Body of pancreas (tissue), 4 donors: ENCODE results near the gene CEACAM4. TPM values are rescaled to one million over a fixed set of nuclear protein-coding genes. Genes with fewer than 3 reads are reported as not detected.

Experiments
- ATAC-seq: fragments of 150-250 bp; one replicate; pipeline ENCODE4 v1.9.1; 2016
- DNase-seq, 4 donors: peaks; one replicate each; pipeline ENCODE4 v3.0.0-alpha.2; 2019
- H3K27ac ChIP-seq, 4 donors: fragments of 200-600 bp; sonication (generic); 1 replicate in 3 of 4; 2 replicates in 1 of 4; pipeline versions ENCODE4 v1.5.1 to v1.6.1; 2016 to 2019; ENCODE audit warnings: mild to moderate bottlenecking in 1 of 4, mixed read lengths in 1 of 4, moderate library complexity in 1 of 4
- H3K27me3 ChIP-seq, 2 donors: fragments of 200-600 bp; sonication (generic); one replicate each; pipeline ENCODE4 v1.6.0; 2016; ENCODE audit warnings: mild to moderate bottlenecking in 1 of 2
- H3K36me3 ChIP-seq, 2 donors: fragments of 200-600 bp; sonication (generic); replicated peaks in 1 of 2; 2 replicates each; pipeline ENCODE4 v1.5.1; 2016; ENCODE audit warnings: low read depth in 2 of 2; ENCODE audit not compliant: insufficient read depth in 1 of 2
- H3K4me1 ChIP-seq: fragments of 200-600 bp; sonication (generic); one replicate; pipeline ENCODE4 v1.6.0; 2016
- H3K4me3 ChIP-seq, 2 donors: fragments of 200-600 bp; sonication (generic); 1 replicate in 1 of 2; 2 replicates in 1 of 2; pipeline ENCODE4 v1.5.1; 2016 to 2019
- H3K9me3 ChIP-seq, 3 donors: fragments of 200-600 bp; sonication (generic); 1 replicate in 2 of 3; 2 replicates in 1 of 3; pipeline ENCODE4 v1.5.1; 2016
- POLR2A ChIP-seq, 3 donors: fragments of 450-650 bp; IDR thresholded peaks; one replicate each; pipeline ENCODE4 v1.6.1; 2016; ENCODE audit warnings: antibody characterized with exemption in 3 of 3, mild to moderate bottlenecking in 2 of 3
- WGBS, 2 donors: methylation state at CpG; one replicate each; pipeline ENCODE4 v1.1.5; 2017; 5-methylcytosine and 5-hydroxymethylcytosine counted together
- intact Hi-C: fragments of 100-400 bp; cut with DNase I; formaldehyde crosslinking; loops from one replicate; pipeline ENCODE4 v1.15.1; 2023
- total RNA-seq, 2 donors: library from RNA; depleted of rRNA; stranded (reverse); fragments of >200 nt; gene quantifications; one replicate each; pipeline ENCODE4 v1.1.0, GENCODE V29; 2016
- TF ChIP-seq, protein P1 (sequence below), 7 experiments: fragments of 450-650 bp in 4 of 7; fragments of 200-600 bp in 3 of 7; sonication (generic) in 3 of 7; IDR thresholded peaks; one replicate each; pipeline ENCODE4 v1.5.1; 2016 to 2019; ENCODE audit warnings: antibody characterized with exemption in 7 of 7

CEACAM4 gene
- 1 to 10 TPM in 1 of 2 donors, not detected in 1; 1.8 TPM for total RNA-seq

DNA sequence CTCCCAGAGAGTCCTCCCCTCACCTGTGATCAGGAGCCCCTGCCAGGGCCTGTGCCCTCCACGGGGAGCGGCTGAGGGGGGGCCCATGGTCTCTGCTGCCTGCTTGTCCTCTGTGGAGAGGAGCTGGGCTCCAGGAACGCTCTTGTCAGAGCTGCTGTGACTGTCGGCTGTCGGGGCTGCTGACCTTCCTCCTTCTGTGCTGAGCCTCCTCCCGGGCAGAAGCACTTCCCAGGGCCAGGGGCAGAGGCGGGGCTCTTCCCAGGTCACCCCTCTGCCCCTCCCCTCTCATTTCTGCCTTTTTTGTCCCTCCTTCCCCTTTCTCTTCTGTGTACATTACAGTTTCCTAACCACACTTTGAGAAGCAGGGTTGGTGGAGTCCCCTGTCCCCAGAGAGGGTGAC is at the start of gene CEACAM4:
TSS of gene CEACAM4 (minus strand) at position 198 of the 400 bp plus-strand sequence. CDS start at position 87, 111 bp downstream.
- 5 to 10% methylated on average over 7 of the region's 7 CpGs for WGBS, 2 donors
- TF ChIP-seq, protein P1, sequence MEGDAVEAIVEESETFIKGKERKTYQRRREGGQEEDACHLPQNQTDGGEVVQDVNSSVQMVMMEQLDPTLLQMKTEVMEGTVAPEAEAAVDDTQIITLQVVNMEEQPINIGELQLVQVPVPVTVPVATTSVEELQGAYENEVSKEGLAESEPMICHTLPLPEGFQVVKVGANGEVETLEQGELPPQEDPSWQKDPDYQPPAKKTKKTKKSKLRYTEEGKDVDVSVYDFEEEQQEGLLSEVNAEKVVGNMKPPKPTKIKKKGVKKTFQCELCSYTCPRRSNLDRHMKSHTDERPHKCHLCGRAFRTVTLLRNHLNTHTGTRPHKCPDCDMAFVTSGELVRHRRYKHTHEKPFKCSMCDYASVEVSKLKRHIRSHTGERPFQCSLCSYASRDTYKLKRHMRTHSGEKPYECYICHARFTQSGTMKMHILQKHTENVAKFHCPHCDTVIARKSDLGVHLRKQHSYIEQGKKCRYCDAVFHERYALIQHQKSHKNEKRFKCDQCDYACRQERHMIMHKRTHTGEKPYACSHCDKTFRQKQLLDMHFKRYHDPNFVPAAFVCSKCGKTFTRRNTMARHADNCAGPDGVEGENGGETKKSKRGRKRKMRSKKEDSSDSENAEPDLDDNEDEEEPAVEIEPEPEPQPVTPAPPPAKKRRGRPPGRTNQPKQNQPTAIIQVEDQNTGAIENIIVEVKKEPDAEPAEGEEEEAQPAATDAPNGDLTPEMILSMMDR (IDR thresholded peaks at IDR 0.05): no peak
- TF ChIP-seq POLR2A (IDR thresholded peaks at IDR 0.05): peak in 1 of 3 donors; percentile 71
- no peaks in the 10 kb centered on the region for H3K9me3 ChIP-seq
- peaks cover 11% of the 10 kb centered on the region for H3K4me1 ChIP-seq
- H3K27me3 ChIP-seq: no peaks in the 10 kb centered on the region
- DNase-seq (peak in 1 of 4 donors; percentile 62), ATAC-seq (no peak)
- intact Hi-C loops: no loop called here
- peak within 1 kb of the TSS in 2 of 4 donors; percentile 6 to 66 for H3K27ac ChIP-seq
- no peak within 1 kb of the TSS for H3K4me3 ChIP-seq
- no peaks in the 10 kb centered on the region for H3K36me3 ChIP-seq

DNA sequence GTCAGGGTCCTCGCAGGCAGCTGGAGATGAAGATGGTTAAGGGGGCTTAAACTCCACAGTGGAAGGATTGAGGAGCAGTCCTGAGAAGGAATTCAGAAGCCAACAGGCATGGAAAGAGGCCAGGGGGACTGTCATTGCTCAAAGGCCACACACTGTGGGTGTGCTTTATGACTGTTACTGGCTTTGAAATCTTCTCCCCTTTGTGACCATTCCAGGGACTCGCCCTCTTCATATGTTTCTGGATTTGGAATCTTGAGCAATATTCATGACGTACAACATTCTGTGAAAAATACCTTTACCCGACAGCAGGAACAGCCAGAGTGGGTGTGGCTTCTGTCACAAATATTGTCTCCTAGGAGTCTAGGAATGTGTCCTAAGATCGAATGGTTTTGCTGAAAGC is 44.6 kb upstream of the CEACAM4 start:
- intact Hi-C loops: no loop called here
- Histone ChIP-seq H3K36me3 (no peaks in the 10 kb centered on the region), H3K9me3 (no peaks in the 10 kb centered on the region), H3K27me3 (no peaks in the 10 kb centered on the region), H3K27ac (no peak overlapping the region), H3K4me1 (no peaks in the 10 kb centered on the region), H3K4me3 (no peak overlapping the region)
- no peak for ATAC-seq
- 46 to 53% methylated on average over 5 of the region's 5 CpGs for WGBS, 2 donors
- TF ChIP-seq POLR2A (IDR thresholded peaks at IDR 0.05): no peak
- TF ChIP-seq, protein P1 (IDR thresholded peaks at IDR 0.05): no peak
- no peak for DNase-seq

DNA sequence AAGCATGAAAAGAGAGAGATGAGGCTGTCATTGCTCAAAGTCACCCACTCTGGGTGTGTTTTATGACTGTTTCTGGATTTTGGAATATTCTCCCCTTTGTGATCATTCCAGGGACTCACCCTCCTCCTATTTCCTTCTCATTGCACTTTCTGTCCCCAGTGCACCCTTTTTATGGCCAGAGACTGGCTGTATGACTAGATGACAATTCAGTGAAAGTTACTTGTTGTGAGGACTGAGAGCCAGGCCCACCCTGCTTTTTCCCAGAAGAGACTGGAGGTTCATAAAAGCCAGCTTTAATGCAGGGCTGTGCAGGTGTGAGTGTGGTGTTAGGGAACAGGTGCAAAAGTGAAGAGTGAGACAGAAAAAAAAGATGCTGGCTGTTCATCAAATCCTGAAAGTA is 43.9 kb upstream of the CEACAM4 start:
- intact Hi-C loops: no loop called here
- H3K4me1 ChIP-seq: no peaks in the 10 kb centered on the region
- DNase-seq: no peak
- no peak overlapping the region for H3K27ac ChIP-seq
- peaks cover 0 to 4% (median 0%) of the 10 kb centered on the region in 3 donors for H3K9me3 ChIP-seq
- TF ChIP-seq, protein P1 (IDR thresholded peaks at IDR 0.05): no peak
- no peak for TF ChIP-seq POLR2A (IDR thresholded peaks at IDR 0.05)
- no peaks in the 10 kb centered on the region for H3K36me3 ChIP-seq
- ATAC-seq: no peak
- no peak overlapping the region for H3K4me3 ChIP-seq
- H3K27me3 ChIP-seq: no peaks in the 10 kb centered on the region

DNA sequence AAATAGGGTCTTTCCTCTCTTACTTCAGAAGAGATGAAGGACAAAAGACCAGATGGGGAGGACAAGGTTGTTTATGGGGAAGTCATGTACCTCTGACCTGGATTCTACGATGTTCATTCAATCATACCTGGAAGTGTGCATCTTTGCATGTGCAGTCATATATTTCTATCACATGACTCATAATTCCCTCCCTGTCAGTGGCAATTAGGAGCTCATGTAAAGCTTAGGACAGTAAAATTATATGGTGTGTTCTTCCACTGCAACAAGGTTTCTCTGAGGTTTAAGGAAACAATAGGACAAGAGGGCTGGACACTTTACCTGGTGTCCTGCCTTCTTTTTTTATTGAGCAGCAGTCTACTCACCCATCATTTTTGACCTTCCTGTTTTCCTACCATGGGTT is 41.4 kb upstream of the CEACAM4 start:
- DNase-seq (no peak), ATAC-seq (no peak)
- Histone ChIP-seq H3K27me3 (no peaks in the 10 kb centered on the region), H3K27ac (no peak overlapping the region), H3K36me3 (no peaks in the 10 kb centered on the region), H3K4me1 (no peaks in the 10 kb centered on the region), H3K9me3 (peaks cover 0 to 9% (median 0%) of the 10 kb centered on the region in 3 donors), H3K4me3 (no peak overlapping the region)
- 43 to 59% methylated on average over 1 of the region's 1 CpG for WGBS, 2 donors
- TF ChIP-seq, protein P1 (IDR thresholded peaks at IDR 0.05): no peak
- TF ChIP-seq POLR2A (IDR thresholded peaks at IDR 0.05): no peak
- intact Hi-C loops: no loop called here

DNA sequence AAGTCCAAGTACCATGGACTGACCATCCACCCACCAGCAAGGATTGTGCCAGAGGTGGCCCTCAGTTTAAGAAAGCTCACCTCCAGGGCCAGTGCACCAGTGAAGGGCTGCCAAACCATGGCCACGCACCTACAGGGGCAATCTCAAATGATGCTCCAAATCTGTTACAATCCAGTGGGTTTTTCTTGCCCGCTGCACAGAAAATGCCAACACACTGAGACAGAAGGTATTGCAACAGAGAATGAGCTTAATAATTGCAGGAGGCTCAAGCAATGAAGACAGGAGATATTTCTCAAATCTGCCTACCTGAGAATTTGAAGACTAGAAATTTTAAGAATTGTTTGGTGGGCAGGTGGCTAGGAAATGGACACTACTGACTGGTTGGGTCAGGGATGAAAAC is 39.2 kb upstream of the CEACAM4 start:
- Histone ChIP-seq H3K4me3 (no peak overlapping the region), H3K36me3 (no peaks in the 10 kb centered on the region), H3K27ac (no peak overlapping the region), H3K9me3 (peaks cover 0 to 9% (median 0%) of the 10 kb centered on the region in 3 donors), H3K4me1 (no peaks in the 10 kb centered on the region), H3K27me3 (no peaks in the 10 kb centered on the region)
- WGBS, 2 donors: 56 to 71% methylated on average over 2 of the region's 2 CpGs
- intact Hi-C loops: no loop called here
- TF ChIP-seq POLR2A (IDR thresholded peaks at IDR 0.05): no peak
- ATAC-seq (no peak), DNase-seq (no peak)
